Kidney (tissue), 14 donors: Measurements from ENCODE around the gene WSB1. TPM values are rescaled to one million over a fixed set of nuclear protein-coding genes. Genes with fewer than 3 reads are reported as not detected.

Source experiments
- DNase-seq, 5 donors: peaks; one replicate each; pipeline ENCODE4 v3.0.0-alpha.2; 2013 to 2020
- FAIRE-seq: peaks from 2 replicates; lab custom pipeline; 2012; peaks lifted over from hg19 to GRCh38; lab: Jason Lieb, UNC
- H3K27ac ChIP-seq, 2 donors: one replicate each; pipeline ENCODE4 v1.7.0; 2013; ENCODE audit warnings: low read depth in 2 of 2, low read length in 2 of 2, inconsistent platforms in 1 of 2
- H3K27me3 ChIP-seq: one replicate; pipeline ENCODE4 v1.7.1; 2013; ENCODE audit warnings: low read length, inconsistent platforms; ENCODE audit not compliant: control insufficient read depth, insufficient read depth
- H3K36me3 ChIP-seq, 3 donors: one replicate each; pipeline versions ENCODE4 v1.7.0 to v1.7.1; 2013; ENCODE audit warnings: low read length in 3 of 3, control low read depth in 1 of 3, inconsistent platforms in 1 of 3; ENCODE audit not compliant: insufficient read depth in 3 of 3, control insufficient read depth in 2 of 3
- H3K4me1 ChIP-seq, 3 donors: one replicate each; pipeline versions ENCODE4 v1.7.0 to v1.7.1; 2013; ENCODE audit warnings: low read length in 3 of 3, inconsistent platforms in 1 of 3, low read depth in 1 of 3; ENCODE audit not compliant: control insufficient read depth in 2 of 3, insufficient read depth in 2 of 3
- H3K4me3 ChIP-seq, 3 donors: one replicate each; pipeline versions ENCODE4 v1.7.0 to v1.8.1; 2013; ENCODE audit warnings: low read length in 3 of 3, control low read depth in 1 of 3, inconsistent platforms in 1 of 3
- H3K9ac ChIP-seq, 3 donors: one replicate each; pipeline versions ENCODE4 v1.7.0 to v1.7.1; 2013; ENCODE audit warnings: low read length in 3 of 3, control low read depth in 1 of 3, inconsistent platforms in 1 of 3
- H3K9me3 ChIP-seq, 3 donors: one replicate each; pipeline versions ENCODE4 v1.7.0 to v1.7.1; 2013; ENCODE audit warnings: low read length in 3 of 3, control low read depth in 1 of 3, inconsistent platforms in 1 of 3; ENCODE audit not compliant: control insufficient read depth in 2 of 3, insufficient read depth in 1 of 3
- intact Hi-C: fragments of 100-400 bp; cut with DNase I; formaldehyde crosslinking; loops from one replicate; pipeline ENCODE4 v1.11.1; 2022
- polyA plus RNA-seq: library from polyadenylated mRNA; stranded (reverse); fragments of 350-450 nt; fragmentation: Illumina TruSeq; extraction: RNeasy Lipid Tissue Mini Kit (QIAGEN cat#74804); gene quantifications from one replicate; pipeline ENCODE4 v1.2.3, GENCODE V29; 2014; ENCODE audit warnings: low read depth, low replicate concordance; ENCODE audit not compliant: insufficient read depth
- total RNA-seq: library from RNA; stranded (reverse); fragmentation: NEBNext Ultra II Directional; extraction: Animal tissue kit (Norgen Biotek cat#: 25700); gene quantifications from one replicate; pipeline ENCODE4 v1.2.1, GENCODE V29; 2021
- TF ChIP-seq, protein P1 (sequence below): IDR thresholded peaks from 3 replicates; pipeline ENCODE4 v1.5.1; 2012; ENCODE audit warnings: mild to moderate bottlenecking, moderate library complexity, borderline replicate concordance; ENCODE audit not compliant: insufficient read depth; ENCODE audit errors: extremely low read depth
- donor health status: control.
- donor health status: control.
- donor health status: control.
- donor health status: control.
- donor health status: control.
- donor health status: DM: yes; HTN: yes; CAD: no.
- donor health status: Normal renal cell carcinoma (clear cell type).

Gene WSB1
- total and polyA plus RNA-seq, 2 donors from 2014 or later, result 59.8 to 195 TPM

DNA sequence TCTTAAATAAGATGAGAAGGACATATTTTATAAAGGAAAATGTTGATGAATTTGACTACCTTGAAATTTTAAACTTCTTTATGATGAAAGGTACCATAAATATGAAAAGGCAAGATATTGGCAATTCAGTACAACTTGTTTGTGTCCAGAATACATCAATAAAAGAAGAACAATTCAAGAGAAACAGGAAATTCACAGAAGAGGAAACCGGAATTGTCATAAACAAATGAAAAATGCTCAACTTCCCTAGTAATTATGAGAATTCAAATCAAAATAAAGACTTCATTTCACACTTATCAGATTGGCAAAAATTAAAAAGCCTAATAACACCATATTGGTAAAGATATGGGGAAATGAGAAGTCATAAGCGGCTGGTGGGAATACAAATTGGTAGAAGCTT, 54.3 kb downstream of the WSB1 start:
- Histone ChIP-seq H3K27ac (peak overlapping the region in 1 of 2 donors; percentile 80), H3K9me3 (no peaks in the 10 kb centered on the region), H3K4me3 (peak overlapping the region in 1 of 3 donors; percentile 52), H3K27me3 (no peaks in the 10 kb centered on the region), H3K4me1 (peaks cover 0 to 7% (median 5%) of the 10 kb centered on the region in 3 donors), H3K36me3 (no peaks in the 10 kb centered on the region), H3K9ac (no peak overlapping the region)
- TF ChIP-seq, protein P1, sequence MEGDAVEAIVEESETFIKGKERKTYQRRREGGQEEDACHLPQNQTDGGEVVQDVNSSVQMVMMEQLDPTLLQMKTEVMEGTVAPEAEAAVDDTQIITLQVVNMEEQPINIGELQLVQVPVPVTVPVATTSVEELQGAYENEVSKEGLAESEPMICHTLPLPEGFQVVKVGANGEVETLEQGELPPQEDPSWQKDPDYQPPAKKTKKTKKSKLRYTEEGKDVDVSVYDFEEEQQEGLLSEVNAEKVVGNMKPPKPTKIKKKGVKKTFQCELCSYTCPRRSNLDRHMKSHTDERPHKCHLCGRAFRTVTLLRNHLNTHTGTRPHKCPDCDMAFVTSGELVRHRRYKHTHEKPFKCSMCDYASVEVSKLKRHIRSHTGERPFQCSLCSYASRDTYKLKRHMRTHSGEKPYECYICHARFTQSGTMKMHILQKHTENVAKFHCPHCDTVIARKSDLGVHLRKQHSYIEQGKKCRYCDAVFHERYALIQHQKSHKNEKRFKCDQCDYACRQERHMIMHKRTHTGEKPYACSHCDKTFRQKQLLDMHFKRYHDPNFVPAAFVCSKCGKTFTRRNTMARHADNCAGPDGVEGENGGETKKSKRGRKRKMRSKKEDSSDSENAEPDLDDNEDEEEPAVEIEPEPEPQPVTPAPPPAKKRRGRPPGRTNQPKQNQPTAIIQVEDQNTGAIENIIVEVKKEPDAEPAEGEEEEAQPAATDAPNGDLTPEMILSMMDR, result no peak
- FAIRE-seq, result peak; percentile 15
- intact Hi-C loops, result no loop called here
- no peak for DNase-seq

DNA sequence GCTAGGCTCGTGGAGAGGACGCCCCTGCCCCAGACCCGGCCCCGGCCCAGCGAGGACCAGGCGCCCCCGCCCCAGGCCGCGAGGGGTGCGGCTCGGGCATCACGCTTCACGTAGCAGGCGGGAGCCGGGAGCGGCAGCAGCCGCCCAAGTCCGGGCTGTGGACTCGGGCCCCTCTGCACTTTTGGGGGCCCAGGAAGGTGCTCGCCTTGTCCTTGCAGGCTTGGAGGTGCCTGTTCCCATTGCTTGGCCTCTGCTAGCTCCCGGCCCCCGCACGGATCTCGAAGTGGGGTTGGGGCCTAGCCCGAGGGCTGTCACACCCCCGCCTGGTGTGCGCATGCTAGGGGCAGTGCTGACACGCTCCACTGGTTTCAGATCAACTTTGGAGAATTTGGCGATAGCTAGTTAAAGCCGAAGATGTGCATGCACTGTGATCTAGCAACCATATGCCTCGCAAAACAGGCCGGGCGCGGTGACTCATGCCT, 55.7 kb downstream of the WSB1 start:
- peak overlapping the region in 1 of 3 donors; percentile 55 for H3K9ac ChIP-seq
- intact Hi-C loops, result no loop called here
- no peaks in the 10 kb centered on the region for H3K9me3 ChIP-seq
- peak overlapping the region; percentile 80 to 87 for H3K27ac ChIP-seq
- no peak for FAIRE-seq
- H3K27me3 ChIP-seq, result no peaks in the 10 kb centered on the region
- H3K4me1 ChIP-seq, result peaks cover 0 to 10% (median 10%) of the 10 kb centered on the region in 3 donors
- TF ChIP-seq, protein P1, result no peak
- H3K36me3 ChIP-seq, result no peaks in the 10 kb centered on the region
- peak overlapping the region in 1 of 3 donors; percentile 52 for H3K4me3 ChIP-seq
- peak in 3 of 5 donors; percentile 46 to 84 (median 78) for DNase-seq

DNA sequence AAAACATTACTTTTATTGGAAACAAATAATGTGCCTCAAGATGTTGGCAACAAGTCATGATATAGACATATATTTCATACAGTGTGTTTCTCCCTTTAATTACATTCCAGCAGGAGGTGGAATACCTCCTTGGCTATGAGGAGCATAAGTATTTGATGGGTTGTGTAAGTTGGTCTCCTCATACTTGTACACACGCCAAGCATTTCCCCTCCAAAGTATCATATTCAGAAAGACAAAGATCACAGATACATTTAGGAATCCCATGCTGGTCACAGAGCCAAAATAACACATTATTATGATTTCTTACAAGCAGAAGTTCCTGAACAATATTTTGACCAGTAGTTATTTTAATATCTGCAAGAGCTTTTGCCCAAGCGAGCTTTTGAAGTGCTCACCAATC, 57.8 kb downstream of the WSB1 start:
- Histone ChIP-seq H3K9me3 (no peaks in the 10 kb centered on the region), H3K9ac (no peak overlapping the region), H3K4me1 (peaks cover 0 to 10% (median 10%) of the 10 kb centered on the region in 3 donors), H3K4me3 (no peak overlapping the region), H3K27me3 (no peaks in the 10 kb centered on the region), H3K27ac (no peak overlapping the region), H3K36me3 (no peaks in the 10 kb centered on the region)
- FAIRE-seq (no peak), DNase-seq (no peak)
- TF ChIP-seq, protein P1, result no peak
- intact Hi-C loops, result no loop called here
